GM11168 (cell line): ENCODE measurements around the gene RELA.

Experiments
- in situ Hi-C: fragments of 300-500 bp; cut with MboI; formaldehyde crosslinking; loops from one replicate; pipeline ENCODE4 v1.12.0; 2022; ENCODE audit warnings: low sequenced_read_pairs; ENCODE audit not compliant: unreplicated experiment

The RELA gene

DNA sequence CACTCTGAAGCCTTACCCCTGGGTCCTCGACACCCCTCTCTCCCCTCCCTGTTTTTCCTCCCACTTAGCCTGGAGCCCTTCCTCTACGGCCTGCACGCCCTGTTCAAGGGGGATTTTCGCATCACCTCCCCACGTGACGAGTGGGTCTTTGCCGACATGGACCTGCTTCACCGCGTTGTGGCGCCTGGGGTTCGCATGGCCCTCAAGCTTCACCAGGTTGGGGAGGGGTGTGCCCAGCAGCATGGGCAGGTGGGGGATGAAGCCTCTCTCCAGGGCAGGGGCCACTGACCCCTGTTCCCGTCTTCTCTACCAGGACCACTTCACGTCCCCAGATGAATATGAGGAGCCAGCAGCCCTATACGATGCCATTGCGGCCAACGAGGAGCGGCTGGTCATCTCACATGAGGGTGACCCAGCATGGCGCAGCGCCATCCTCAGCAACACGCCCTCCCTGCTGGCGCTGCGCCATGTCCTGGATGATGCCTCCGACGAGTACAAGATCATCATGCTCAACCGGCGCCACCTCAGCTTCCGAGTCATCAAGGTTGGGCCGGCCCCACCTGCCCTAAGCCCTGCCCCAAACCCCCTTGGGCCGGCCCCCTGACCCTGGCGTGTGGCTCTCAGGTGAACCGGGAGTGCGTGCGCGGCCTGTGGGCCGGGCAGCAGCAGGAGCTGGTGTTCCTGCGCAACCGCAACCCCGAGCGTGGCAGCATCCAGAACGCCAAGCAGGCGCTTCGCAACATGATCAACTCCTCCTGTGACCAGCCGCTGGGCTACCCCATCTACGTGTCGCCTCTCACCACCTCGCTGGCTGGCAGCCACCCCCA lies 27.6 kb downstream of the RELA start:
- in situ Hi-C loops = no loop called here

GRCh38 chr11:65634440-65634839 lies 28.3 kb downstream of the RELA start:
- in situ Hi-C loops = no loop called here

- in situ Hi-C loops = no loop called here
These were observed 28.6 kb downstream of the RELA start for GRCh38 chr11:65634109-65634436.

GRCh38 chr11:65633390-65634108 lies 29.2 kb downstream of the RELA start:
- in situ Hi-C loops = no loop called here

DNA sequence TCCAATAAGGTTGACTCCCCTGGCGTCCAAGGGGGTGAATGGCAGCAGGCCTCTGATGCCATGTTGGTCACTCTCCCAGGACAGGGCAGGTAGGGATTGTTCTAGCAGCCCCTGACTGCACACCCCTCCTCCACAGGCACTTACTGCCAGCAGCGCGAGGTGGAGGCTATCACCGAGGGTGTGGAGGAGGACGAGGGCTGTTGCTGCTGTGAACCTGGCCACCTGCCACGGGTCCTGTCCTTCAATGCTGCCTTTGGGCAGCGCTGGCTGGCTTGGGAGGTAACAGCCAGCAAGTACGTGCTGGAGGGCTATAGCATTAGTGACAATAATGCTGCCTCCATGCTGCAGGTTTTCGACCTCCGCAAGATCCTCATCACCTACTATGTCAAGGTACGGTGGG lies 32.5 kb downstream of the RELA start:
- in situ Hi-C loops = no loop called here

DNA sequence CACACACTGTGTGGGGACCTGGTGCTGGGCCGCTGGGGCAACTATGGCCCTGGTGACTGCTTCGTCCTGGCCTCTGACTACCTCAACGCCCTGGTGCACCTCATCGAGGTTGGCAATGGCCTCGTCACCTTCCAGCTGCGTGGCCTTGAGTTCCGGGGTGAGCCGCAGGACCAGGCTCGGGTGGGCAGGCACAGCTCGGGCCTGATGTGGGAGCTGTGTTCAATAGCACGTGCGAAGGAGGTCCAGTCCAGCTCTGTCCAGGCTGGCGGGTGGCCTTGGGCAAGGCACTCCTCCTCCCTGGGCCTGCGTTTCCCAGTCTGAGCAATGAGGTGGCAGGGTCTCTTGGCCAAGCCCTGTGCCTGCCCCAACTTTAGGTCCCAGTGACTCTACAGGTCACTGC lies 33.1 kb downstream of the RELA start:
- in situ Hi-C loops = no loop called here

DNA sequence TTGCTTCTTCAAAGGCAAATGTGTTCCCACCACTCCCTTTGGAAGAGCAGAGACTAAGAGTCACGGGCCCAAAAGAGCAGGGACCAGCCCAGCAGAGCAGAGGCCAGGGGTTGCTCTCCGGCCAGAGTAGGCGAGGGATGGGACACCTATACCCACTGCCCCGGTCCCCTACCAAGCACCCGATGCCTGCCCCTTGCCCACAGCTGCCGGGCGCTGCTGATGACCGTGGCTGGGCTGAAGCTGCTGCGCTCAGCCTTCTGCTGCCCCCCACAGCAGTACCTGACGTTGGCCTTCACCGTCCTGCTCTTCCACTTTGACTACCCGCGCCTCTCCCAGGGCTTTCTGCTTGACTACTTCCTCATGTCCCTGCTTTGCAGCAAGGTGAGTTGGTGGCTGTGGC lies 35.5 kb downstream of the RELA start:
- in situ Hi-C loops = no loop called here

GRCh38 chr11:65625628-65626342 lies 36.9 kb downstream of the RELA start:
- in situ Hi-C loops = no loop called here

- in situ Hi-C loops = no loop called here
These were observed 37.6 kb downstream of the RELA start for GRCh38 chr11:65624931-65625627.

DNA sequence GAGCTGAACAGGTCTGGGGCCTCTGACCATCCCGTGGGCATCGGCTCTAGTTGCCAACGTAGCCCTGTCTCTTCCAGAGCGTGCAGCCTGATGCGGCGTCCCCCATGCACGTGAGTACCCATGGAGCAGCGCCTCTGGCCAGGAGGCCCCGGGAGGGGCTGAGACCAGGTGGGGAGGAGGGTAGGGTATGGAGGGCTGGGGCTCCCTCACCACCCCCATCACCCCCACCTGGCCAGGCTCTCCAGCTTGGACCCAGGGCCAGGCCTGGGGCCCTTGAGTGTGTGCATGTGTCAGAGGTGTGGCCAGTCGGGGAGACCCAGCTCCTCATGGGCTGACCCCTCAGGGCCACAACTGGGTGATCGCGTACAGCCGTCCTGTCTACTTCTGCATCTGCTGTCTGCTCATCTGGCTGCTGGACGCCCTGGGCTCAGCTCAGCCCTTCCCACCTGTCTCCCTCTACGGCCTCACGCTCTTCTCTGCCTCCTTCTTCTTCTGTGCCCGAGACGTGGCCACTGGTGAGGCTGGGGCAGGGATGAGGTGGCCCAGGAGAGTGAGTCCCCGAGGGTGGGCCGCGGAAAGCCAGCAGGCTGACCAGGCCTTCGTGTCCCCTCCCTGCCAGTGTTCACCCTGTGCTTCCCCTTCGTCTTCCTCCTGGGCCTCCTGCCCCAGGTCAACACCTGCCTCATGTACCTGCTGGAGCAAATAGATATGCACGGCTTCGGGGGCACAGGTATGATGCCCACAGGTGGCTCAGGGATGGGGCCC lies 38.7 kb downstream of the RELA start:
- in situ Hi-C loops = no loop called here

GRCh38 chr11:65623177-65623576 lies 39.5 kb downstream of the RELA start:
- in situ Hi-C loops = no loop called here

DNA sequence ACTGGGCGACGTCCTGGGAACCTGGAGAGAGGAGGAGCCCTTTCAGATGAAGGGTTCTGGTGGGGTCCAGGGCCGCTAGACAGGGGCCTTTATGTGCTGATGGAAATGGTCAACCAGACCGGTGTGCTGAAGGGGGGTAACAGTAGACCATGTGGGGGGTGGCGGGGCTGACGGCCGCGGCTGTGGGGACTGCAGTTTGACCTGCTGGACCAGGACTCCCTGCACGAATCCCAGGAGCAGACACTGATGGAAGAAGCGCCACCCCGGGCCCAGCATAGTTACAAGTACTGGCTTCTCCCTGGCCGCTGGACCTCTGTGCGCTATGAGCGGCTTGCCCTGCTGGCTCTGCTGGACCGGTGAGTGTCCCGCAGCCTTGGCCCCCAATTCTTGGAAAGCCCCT lies 40.7 kb downstream of the RELA start:
- in situ Hi-C loops = no loop called here

DNA sequence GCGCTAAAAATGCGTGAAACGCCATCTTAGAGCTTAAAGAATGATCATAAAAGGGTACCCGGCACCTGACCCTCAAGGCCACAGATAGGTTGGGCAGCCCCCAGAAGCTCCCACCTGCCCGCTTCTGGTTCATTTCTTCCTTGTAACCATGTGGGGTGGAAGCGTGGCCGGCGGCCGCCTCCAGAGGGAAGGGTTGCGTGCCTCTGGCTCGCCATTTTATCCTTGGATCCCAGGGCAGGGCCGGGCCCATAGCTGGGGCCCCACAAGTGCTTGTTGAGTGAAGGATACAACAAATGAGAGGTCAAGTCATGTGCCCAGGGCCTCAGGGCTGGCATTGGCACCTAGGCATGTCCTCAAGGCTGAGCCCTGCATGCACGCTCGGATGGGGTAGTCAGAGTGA lies 41.3 kb downstream of the RELA start:
- in situ Hi-C loops = no loop called here

GRCh38 chr11:65620666-65621065 lies 42.0 kb downstream of the RELA start:
- in situ Hi-C loops = no loop called here

GRCh38 chr11:65619281-65619928 lies 43.3 kb downstream of the RELA start:
- in situ Hi-C loops = no loop called here

GRCh38 chr11:65618763-65619162 lies 44.0 kb downstream of the RELA start:
- in situ Hi-C loops = no loop called here

DNA sequence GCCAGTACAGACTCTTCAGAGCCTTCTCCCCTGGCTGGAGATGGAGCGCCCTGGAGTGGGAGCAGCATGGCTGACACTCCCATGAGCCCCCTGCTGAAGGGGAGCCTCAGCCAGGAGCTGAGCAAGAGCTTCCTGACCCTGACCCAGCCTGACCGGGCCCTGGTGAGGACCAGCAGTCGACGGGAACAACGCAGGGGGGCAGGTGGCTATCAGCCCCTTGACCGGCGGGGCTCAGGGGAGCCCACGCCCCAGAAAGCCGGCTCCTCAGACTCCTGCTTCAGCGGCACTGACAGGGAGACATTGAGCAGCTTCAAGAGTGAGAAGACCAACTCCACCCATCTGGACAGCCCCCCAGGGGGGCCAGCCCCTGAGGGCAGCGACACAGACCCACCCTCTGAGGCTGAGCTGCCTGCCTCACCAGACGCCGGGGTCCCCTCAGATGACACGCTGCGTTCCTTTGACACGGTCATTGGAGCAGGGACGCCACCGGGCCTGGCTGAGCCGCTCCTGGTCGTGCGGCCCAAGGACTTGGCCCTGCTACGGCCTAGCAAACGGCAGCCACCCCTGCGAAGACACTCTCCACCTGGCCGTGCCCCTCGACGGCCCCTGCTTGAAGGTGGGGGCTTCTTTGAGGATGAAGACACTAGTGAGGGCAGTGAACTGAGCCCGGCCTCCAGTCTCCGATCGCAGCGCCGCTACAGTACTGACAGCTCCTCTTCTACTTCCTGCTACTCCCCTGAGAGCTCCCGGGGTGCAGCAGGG lies 44.5 kb downstream of the RELA start:
- in situ Hi-C loops = no loop called here

DNA sequence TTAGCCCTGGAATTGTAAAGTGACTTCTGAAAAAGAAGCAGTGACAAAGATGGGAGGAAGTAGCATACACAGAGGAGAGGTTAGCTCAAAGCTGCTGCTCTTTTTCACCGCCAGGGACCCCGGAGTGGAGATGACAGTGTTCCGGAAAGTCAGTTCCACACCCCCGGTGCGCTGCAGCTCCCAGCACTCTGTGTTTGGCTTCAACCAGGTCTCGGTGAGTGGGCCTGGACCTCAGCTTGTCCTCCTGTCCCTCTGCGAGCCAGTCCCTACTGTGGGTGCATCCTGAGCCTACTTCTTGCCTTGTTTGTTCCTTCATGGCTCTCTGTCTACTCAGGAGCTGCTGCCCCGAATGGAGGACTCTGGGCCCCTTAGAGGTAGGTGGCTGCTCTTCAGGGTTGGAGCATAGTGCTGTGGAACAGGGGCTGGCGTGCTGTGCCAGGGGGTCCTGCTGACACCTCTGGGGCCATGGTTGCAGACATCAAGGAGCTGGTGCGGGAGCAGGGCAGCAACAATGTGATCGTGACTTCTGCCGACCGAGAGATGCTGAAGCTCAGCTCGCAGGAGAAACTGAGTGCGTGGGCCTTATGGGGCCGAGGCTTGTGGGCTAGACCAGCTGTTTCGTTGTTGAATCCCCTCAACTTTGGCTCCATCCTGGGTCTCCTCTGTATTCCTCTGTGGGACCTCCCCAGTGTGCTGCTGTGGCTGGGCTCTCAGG lies 45.4 kb downstream of the RELA start:
- in situ Hi-C loops = no loop called here
